HL-60 (cell line): ENCODE measurements around the gene RABGEF1.
"Not testable (repeated sequence)": the region's sequence is repeated elsewhere in the genome, so short reads cannot be mapped to it uniquely, and the experiment has no call there.

Source experiments
- DNase-seq, 2 experiments: peaks; one replicate each; pipeline ENCODE4 v3.0.0-alpha.2; 2010 to 2020; ENCODE audit warnings: low read depth in 1 of 2, low spot score in 1 of 2
- H3K27ac ChIP-seq: fragments of 250-450 bp; sonication (Bioruptor Pico); replicated peaks from 2 replicates; pipeline ENCODE4 v1.5.1; 2020; ENCODE audit warnings: mild to moderate bottlenecking, moderate library complexity
- H3K27me3 ChIP-seq: fragments of 250-450 bp; sonication (Bioruptor Pico); 2 replicates; pipeline ENCODE4 v1.5.1; 2021; ENCODE audit warnings: mild to moderate bottlenecking, moderate library complexity; ENCODE audit not compliant: insufficient read depth, poor library complexity, severe bottlenecking
- H3K4me3 ChIP-seq: replicated peaks from 2 replicates; pipeline ENCODE4 v1.5.1; 2011; ENCODE audit warnings: mild to moderate bottlenecking, control low read depth, low read length; ENCODE audit not compliant: insufficient read depth
- GABPA ChIP-seq: IDR thresholded peaks from 2 replicates; pipeline ENCODE4 v1.6.1; 2012; ENCODE audit warnings: low read depth
- POLR2AphosphoS5 ChIP-seq: IDR thresholded peaks from 2 replicates; pipeline ENCODE4 v1.6.1; 2012; ENCODE audit warnings: low read depth
- SPI1 ChIP-seq: IDR thresholded peaks from 2 replicates; pipeline ENCODE4 v1.6.1; 2012; ENCODE audit warnings: low read depth, mild to moderate bottlenecking, borderline replicate concordance
- TF ChIP-seq, protein P1 (sequence below): IDR thresholded peaks from 2 replicates; pipeline ENCODE4 v1.6.1; 2012; ENCODE audit warnings: low read depth; ENCODE audit not compliant: insufficient replicate concordance
- TF ChIP-seq, protein P2 (sequence below): IDR thresholded peaks from one replicate; pipeline ENCODE4 v1.5.1; 2011; ENCODE audit warnings: low read length, control low read depth, inconsistent platforms; ENCODE audit not compliant: insufficient read depth

Gene RABGEF1

DNA sequence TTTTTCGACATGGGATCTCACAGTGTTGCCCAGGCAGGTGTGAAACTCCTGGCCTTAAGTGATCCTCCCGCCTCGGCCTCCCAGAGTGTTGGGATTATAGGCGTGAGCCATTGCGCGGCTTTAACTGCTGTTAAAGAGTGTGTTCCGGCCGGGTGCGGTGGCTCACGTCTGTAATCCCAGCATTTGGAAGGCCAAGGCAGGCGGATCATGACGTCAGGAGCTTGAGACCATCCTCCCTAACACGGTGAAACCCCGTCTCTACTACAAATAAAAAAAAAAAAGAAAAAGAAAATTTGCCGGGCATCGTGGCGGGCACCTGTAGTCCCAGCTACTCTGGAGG, 1.1 kb downstream of the RABGEF1 start:
- no peak for TF ChIP-seq POLR2AphosphoS5
- TF ChIP-seq, protein P1, sequence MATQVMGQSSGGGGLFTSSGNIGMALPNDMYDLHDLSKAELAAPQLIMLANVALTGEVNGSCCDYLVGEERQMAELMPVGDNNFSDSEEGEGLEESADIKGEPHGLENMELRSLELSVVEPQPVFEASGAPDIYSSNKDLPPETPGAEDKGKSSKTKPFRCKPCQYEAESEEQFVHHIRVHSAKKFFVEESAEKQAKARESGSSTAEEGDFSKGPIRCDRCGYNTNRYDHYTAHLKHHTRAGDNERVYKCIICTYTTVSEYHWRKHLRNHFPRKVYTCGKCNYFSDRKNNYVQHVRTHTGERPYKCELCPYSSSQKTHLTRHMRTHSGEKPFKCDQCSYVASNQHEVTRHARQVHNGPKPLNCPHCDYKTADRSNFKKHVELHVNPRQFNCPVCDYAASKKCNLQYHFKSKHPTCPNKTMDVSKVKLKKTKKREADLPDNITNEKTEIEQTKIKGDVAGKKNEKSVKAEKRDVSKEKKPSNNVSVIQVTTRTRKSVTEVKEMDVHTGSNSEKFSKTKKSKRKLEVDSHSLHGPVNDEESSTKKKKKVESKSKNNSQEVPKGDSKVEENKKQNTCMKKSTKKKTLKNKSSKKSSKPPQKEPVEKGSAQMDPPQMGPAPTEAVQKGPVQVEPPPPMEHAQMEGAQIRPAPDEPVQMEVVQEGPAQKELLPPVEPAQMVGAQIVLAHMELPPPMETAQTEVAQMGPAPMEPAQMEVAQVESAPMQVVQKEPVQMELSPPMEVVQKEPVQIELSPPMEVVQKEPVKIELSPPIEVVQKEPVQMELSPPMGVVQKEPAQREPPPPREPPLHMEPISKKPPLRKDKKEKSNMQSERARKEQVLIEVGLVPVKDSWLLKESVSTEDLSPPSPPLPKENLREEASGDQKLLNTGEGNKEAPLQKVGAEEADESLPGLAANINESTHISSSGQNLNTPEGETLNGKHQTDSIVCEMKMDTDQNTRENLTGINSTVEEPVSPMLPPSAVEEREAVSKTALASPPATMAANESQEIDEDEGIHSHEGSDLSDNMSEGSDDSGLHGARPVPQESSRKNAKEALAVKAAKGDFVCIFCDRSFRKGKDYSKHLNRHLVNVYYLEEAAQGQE = no peak
- no peak for TF ChIP-seq GABPA
- TF ChIP-seq, protein P2, sequence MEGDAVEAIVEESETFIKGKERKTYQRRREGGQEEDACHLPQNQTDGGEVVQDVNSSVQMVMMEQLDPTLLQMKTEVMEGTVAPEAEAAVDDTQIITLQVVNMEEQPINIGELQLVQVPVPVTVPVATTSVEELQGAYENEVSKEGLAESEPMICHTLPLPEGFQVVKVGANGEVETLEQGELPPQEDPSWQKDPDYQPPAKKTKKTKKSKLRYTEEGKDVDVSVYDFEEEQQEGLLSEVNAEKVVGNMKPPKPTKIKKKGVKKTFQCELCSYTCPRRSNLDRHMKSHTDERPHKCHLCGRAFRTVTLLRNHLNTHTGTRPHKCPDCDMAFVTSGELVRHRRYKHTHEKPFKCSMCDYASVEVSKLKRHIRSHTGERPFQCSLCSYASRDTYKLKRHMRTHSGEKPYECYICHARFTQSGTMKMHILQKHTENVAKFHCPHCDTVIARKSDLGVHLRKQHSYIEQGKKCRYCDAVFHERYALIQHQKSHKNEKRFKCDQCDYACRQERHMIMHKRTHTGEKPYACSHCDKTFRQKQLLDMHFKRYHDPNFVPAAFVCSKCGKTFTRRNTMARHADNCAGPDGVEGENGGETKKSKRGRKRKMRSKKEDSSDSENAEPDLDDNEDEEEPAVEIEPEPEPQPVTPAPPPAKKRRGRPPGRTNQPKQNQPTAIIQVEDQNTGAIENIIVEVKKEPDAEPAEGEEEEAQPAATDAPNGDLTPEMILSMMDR = no peak
- no peak for TF ChIP-seq SPI1
- H3K27me3 ChIP-seq = no peaks in the 10 kb centered on the region
- no peak for DNase-seq
- peak overlapping the region; percentile 94 for H3K4me3 ChIP-seq
- H3K27ac ChIP-seq = no peak overlapping the region

DNA sequence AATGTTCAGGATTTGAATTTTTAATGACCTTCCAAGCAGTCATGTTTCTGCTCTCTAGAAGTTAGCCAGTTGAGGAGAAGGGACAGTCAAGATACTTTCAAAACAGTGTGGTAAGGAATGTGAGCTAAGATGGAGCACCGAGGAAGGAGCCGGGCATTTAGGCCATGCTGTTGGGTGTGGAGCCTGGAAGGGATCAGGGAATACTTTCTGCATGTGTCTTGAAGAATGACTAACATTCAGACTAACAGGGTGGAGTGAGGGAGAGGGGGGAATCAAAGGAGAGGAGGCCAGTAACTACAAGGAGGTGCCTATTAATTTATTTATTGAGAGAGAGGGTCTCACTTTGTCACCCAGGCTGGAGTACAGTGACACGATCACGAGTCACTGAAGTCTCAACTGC, 1.8 kb downstream of the RABGEF1 start:
- not testable (repeated sequence) for H3K27ac ChIP-seq, H3K4me3 ChIP-seq, H3K27me3 ChIP-seq, DNase-seq

DNA sequence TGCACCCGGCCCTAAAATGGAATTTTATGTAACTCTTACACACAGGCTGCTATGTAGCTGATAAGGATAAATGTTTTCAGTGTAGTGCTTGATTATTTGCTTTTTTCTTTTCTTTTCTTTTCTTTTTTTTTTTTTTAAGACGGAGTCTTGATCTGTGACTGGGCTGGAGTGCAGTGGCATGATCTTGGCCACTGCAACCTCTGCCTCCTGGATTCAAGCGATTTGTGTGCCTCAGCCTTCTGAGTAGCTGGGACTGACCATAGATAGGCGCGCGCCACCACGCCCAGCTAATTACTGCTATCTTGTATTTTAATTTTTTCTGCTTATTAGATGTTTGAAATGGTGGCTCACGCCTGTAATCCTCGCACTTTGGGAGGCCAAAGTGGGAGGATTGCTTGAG, 3.4 kb downstream of the RABGEF1 start:
- Histone ChIP-seq H3K27me3 (no peaks in the 10 kb centered on the region), H3K27ac (no peak overlapping the region), H3K4me3 (no peak overlapping the region)
- DNase-seq = no peak
- TF ChIP-seq, protein P2 = no peak
- TF ChIP-seq SPI1 = no peak

DNA sequence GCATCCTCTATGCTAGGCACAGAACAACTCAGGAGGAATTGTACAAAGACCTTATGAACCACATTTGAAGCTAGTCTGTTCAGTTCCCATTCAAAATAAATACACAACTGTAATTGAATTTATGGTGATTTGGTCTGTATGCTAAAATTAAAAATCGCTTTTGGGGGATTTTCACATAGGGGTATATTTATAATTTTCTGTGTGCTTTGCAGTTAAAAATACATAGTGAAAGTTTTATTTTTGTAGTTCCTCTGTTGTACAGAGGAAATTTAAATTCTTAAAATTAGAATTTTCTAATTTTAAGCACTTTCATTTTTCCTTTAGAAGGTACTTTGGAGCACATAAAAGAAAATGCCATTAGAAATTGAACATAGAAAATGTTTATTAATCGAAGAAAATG, 6.9 kb downstream of the RABGEF1 start:
- no peak for DNase-seq
- TF ChIP-seq, protein P1 = no peak
- TF ChIP-seq POLR2AphosphoS5 (no peak), GABPA (no peak), SPI1 (no peak)
- TF ChIP-seq, protein P2 = no peak
- H3K4me3 ChIP-seq = no peak overlapping the region
- H3K27ac ChIP-seq = no peak overlapping the region
- no peaks in the 10 kb centered on the region for H3K27me3 ChIP-seq
